Spleen (tissue), 7 donors: ENCODE results near the gene ARL4A.

Experiments
- CTCF ChIP-seq, 11 experiments: fragments of 200-600 bp in 7 of 11; fragments of 450-650 bp in 4 of 11; sonication (generic) in 4 of 11; IDR thresholded peaks in 8 of 11; conservative IDR thresholded peaks in 3 of 11; 1 replicate in 7 of 11; 2 replicates in 4 of 11; pipeline versions ENCODE4 v1.4.0 to v1.8.0; 2016 to 2021; ENCODE audit warnings: antibody characterized with exemption in 11 of 11, inconsistent platforms in 4 of 11, mild to moderate bottlenecking in 1 of 11
- POLR2AphosphoS5 ChIP-seq, 3 donors: sonication (generic); formaldehyde crosslinking; IDR thresholded peaks; one replicate each; pipeline ENCODE4 v1.5.1; 2017; ENCODE audit warnings: antibody characterized with exemption in 3 of 3
- donor health status: DM: no; HTN: no; CAD: no; lungs with moderate emphysema.
- donor health status: DM: no; HTN: no; CAD: no.
- donor health status: DM: no; HTN: no; CAD: no.

- TF ChIP-seq CTCF (IDR thresholded peaks at IDR 0.05 in 8 of 11, conservative IDR thresholded peaks at IDR 0.05 in 3 of 11) (no peak), POLR2AphosphoS5 (IDR thresholded peaks at IDR 0.05) (no peak)
These were observed 2.8 kb downstream of the ARL4A start for GRCh38 chr7:12690041-12690878.
